GM21737 (cell line): ENCODE results near the gene ELMO1.

Experiments used
- ATAC-seq: cut with Tn5 transposase; IDR thresholded peaks from one replicate; pipeline ENCODE4 v1.9.1; 2021; ENCODE audit warnings: mild to moderate bottlenecking, moderate library complexity; ENCODE audit not compliant: unreplicated experiment

ELMO1 gene

GRCh38 chr7:37322831-37323230 lies 125.8 kb downstream of the ELMO1 start:
- no peak for ATAC-seq

GRCh38 chr7:37320848-37321468 lies 127.7 kb downstream of the ELMO1 start:
- no peak for ATAC-seq

GRCh38 chr7:37320140-37320847 lies 128.4 kb downstream of the ELMO1 start:
- no peak for ATAC-seq

GRCh38 chr7:37318541-37318940 lies 130.1 kb downstream of the ELMO1 start:
- no peak for ATAC-seq

- ATAC-seq, result no peak
Measured at GRCh38 chr7:37315772-37316715, 132.6 kb downstream of the ELMO1 start.

- no peak for ATAC-seq
Measured at GRCh38 chr7:37312608-37313007, 136.1 kb downstream of the ELMO1 start.

- no peak for ATAC-seq
Measured at GRCh38 chr7:37311355-37311754, 137.3 kb downstream of the ELMO1 start.

GRCh38 chr7:37310327-37311080 lies 138.2 kb downstream of the ELMO1 start:
- no peak for ATAC-seq

GRCh38 chr7:37309493-37309892 lies 139.2 kb downstream of the ELMO1 start:
- no peak for ATAC-seq

GRCh38 chr7:37304921-37305320 lies 143.7 kb downstream of the ELMO1 start:
- ATAC-seq, result no peak

- ATAC-seq, result no peak
Measured at GRCh38 chr7:37297546-37297945, 151.1 kb downstream of the ELMO1 start.

GRCh38 chr7:37295401-37295800 lies 153.3 kb downstream of the ELMO1 start:
- no peak for ATAC-seq

- ATAC-seq, result no peak
Measured at GRCh38 chr7:37290731-37291130, 157.9 kb downstream of the ELMO1 start.

GRCh38 chr7:37289781-37290180 lies 158.9 kb downstream of the ELMO1 start:
- ATAC-seq, result no peak

GRCh38 chr7:37289367-37289766 lies 159.3 kb downstream of the ELMO1 start:
- no peak for ATAC-seq

- peak; percentile 64 for ATAC-seq
Measured at GRCh38 chr7:37287131-37287855, 161.4 kb downstream of the ELMO1 start.

GRCh38 chr7:37286454-37286832 lies 162.2 kb downstream of the ELMO1 start:
- ATAC-seq, result no peak

- no peak for ATAC-seq
Measured at GRCh38 chr7:37285706-37286453, 162.8 kb downstream of the ELMO1 start.

GRCh38 chr7:37284805-37285231 lies 163.8 kb downstream of the ELMO1 start:
- ATAC-seq, result no peak
